Measurements from ENCODE around the gene C2orf69. TPM values are rescaled to one million over a fixed set of nuclear protein-coding genes. Genes with fewer than 3 reads are reported as not detected.
A peak's percentile ranks its signal among the peaks of the same experiment; 100 is the strongest.

C2orf69 gene
- total and polyA plus RNA-seq, 2 of the 8 experiments (the other 6 are each of a cell fraction or from before 2014, with no cell fraction given), result 3.9 to 32.0 TPM

GRCh38 chr2:199966405-199966804 lies 55.3 kb downstream of the C2orf69 start:
- ChIA-PET CTCF (ENCODE audit: partially characterized antibody) (interaction anchor here (1.0 to 1.5 kb wide), 3 partner anchors 19 to 88 kb away, joined by 3 to 4 read pairs (median 3); no protein-coding TSS in a partner anchor), POLR2A (ENCODE audit: partially characterized antibody) (interaction anchor here (2.0 kb wide), 1 partner anchor 10 kb away, joined by 4 read pairs; no protein-coding TSS in a partner anchor)
- H2BK120ac ChIP-seq (replicated peaks; ENCODE audit: low read depth, low read length), result no peak overlapping the region
- no peak overlapping the region for H2BK20ac ChIP-seq (ENCODE audit: low read length)
- no peaks in the 10 kb centered on the region for H3K9me3 ChIP-seq (ENCODE audit: insufficient read depth in 2 of 2, low read depth in 1 of 2, low read length in 1 of 2)
- WGBS, 2 experiments (ENCODE audit: extremely low coverage in 1 of 2, insufficient coverage in 1 of 2, insufficient read length in 1 of 2, insufficient replicate concordance in 2 of 2, low coverage in 1 of 2, low lambda C conversion rate in 2 of 2, missing lambda C conversion rate in 1 of 2), result 87% methylated on average over 2 of the region's 2 CpGs; no CpG with 5 or more reads in 1 of the 2 experiments
- H3K4me3 ChIP-seq (ENCODE audit: extremely low read depth in 1 of 4, insufficient read depth in 2 of 4, low read depth in 3 of 4, low read length in 4 of 4), result no peak overlapping the region
- H4K20me1 ChIP-seq (replicated peaks in 1 of 2; ENCODE audit: control insufficient read depth in 1 of 2, insufficient read depth in 2 of 2, low read length in 2 of 2), result peaks cover 0 to 3% of the 10 kb centered on the region in 2 experiments
- DNase-seq (ENCODE audit: low read depth in 1 of 2, low spot score in 2 of 2), result no peak
- H3K36me3 ChIP-seq (ENCODE audit: control insufficient read depth in 2 of 4, insufficient read depth in 4 of 4, low read length in 3 of 4), result peaks cover 2 to 46% (median 15%) of the 10 kb centered on the region in 4 experiments; a peak in 6 of 8 replicates
- no peak overlapping the region for H3K56ac ChIP-seq (replicated peaks; ENCODE audit: insufficient read length, low read depth, low read length)
- no peaks in the 10 kb centered on the region for H3K27me3 ChIP-seq (replicated peaks in 1 of 4; ENCODE audit: control insufficient read depth in 3 of 4, extremely low read depth in 1 of 4, insufficient read depth in 3 of 4, low read length in 3 of 4)
- H3K79me1 ChIP-seq (ENCODE audit: low read depth, low read length), result no peaks in the 10 kb centered on the region
- no peak overlapping the region for H2BK5ac ChIP-seq (ENCODE audit: low read depth, low read length)
- H4K91ac ChIP-seq (replicated peaks; ENCODE audit: insufficient read length, low read length), result no peak overlapping the region
- no peak overlapping the region for H3K4ac ChIP-seq (replicated peaks; ENCODE audit: insufficient read length, low read depth, low read length)
- no peak overlapping the region for H3K4me2 ChIP-seq (ENCODE audit: insufficient read depth in 1 of 2, low read depth in 2 of 2, low read length in 2 of 2)
- FAIRE-seq, result peak; percentile 73
- no peak overlapping the region for H2AFZ ChIP-seq (ENCODE audit: low read length)
- H4K5ac ChIP-seq (ENCODE audit: insufficient read length, low read depth, low read length), result no peak overlapping the region
- TF ChIP-seq BCL11A (IDR thresholded peaks at IDR 0.05; ENCODE audit: low read depth in 2 of 2, low read length in 2 of 2) (no peak), CEBPB (IDR thresholded peaks at IDR 0.05; ENCODE audit: low read depth, low read length) (no peak), SIN3A (conservative IDR thresholded peaks at IDR 0.05 in 1 of 2, IDR thresholded peaks at IDR 0.05 in 1 of 2; ENCODE audit: low read depth in 1 of 2, low read length in 2 of 2) (no peak), FOSL1 (IDR thresholded peaks at IDR 0.05; ENCODE audit: insufficient read depth, low read depth, low read length) (no peak), ZNF274 (IDR thresholded peaks at IDR 0.05; ENCODE audit: borderline replicate concordance, extremely low read depth, low read length) (no peak), EZH2 (IDR thresholded peaks at IDR 0.05; ENCODE audit: low read depth, low read length, severe bottlenecking) (no peak), SP2 (IDR thresholded peaks at IDR 0.05; ENCODE audit: low read length) (no peak), RXRA (IDR thresholded peaks at IDR 0.05; ENCODE audit: insufficient read depth, low read depth, low read length) (no peak), JUND (IDR thresholded peaks at IDR 0.05; ENCODE audit: low read length) (no peak), GABPA (IDR thresholded peaks at IDR 0.05; ENCODE audit: borderline replicate concordance, insufficient read depth, low read length) (no peak)
- no peaks in the 10 kb centered on the region for H3K79me2 ChIP-seq (ENCODE audit: control insufficient read depth in 1 of 2, insufficient read depth in 2 of 2, low read length in 2 of 2)
- H4K8ac ChIP-seq (ENCODE audit: extremely low read depth, insufficient read depth, low read length), result no peak overlapping the region
- H3K9ac ChIP-seq (replicated peaks in 1 of 4; ENCODE audit: extremely low read depth in 1 of 4, low read depth in 3 of 4, low read length in 3 of 4), result no peak overlapping the region
- no peak overlapping the region for H2BK15ac ChIP-seq (ENCODE audit: low read length)
- H3K23me2 ChIP-seq (ENCODE audit: low read depth, low read length), result no peaks in the 10 kb centered on the region
- no peak overlapping the region for H3K14ac ChIP-seq (ENCODE audit: insufficient read length)
- no peak overlapping the region for H3K18ac ChIP-seq (ENCODE audit: extremely low read depth, low read length)
- no peak overlapping the region for H3K23ac ChIP-seq (ENCODE audit: insufficient read length)
- no peak overlapping the region for H3K27ac ChIP-seq (ENCODE audit: low read depth, low read length)
- H2BK12ac ChIP-seq (ENCODE audit: low read depth, low read length), result no peak overlapping the region
- H2AK5ac ChIP-seq (ENCODE audit: low read depth, low read length), result no peak overlapping the region
- no peaks in the 10 kb centered on the region for H3K4me1 ChIP-seq (replicated peaks in 1 of 4; ENCODE audit: control insufficient read depth in 3 of 4, insufficient read depth in 4 of 4, low read length in 3 of 4)

Measured in H1 (cell line).